ENCODE measurements around the gene STAC2. TPM values are rescaled to one million over a fixed set of nuclear protein-coding genes. Genes with fewer than 3 reads are reported as not detected.

STAC2 gene
- total and polyA plus RNA-seq, 5 donors from 2014 or later: not detected

DNA sequence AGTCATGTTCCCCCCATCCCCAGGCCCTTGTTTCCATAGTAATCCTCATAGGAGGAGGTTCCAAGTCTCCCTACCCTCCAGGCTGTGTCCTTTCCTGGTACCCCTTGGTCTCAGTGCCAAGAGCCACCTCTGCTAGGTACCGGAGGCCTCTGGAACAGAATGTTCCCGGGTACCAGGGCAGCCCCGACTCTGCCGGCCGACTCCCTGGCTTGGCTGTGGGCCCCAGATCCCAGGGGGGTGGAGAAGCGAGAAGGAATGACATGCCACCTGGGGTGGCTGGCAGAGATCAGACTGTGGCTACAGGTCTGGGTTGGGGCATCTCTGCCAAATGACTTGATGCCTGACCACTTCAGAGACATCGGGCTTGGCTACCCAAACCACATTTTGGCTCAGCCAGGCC lies 3.6 kb downstream of the STAC2 start:
- no peak for ATAC-seq (ENCODE audit: low read depth in 2 of 2)
- no peak overlapping the region for H3K27ac ChIP-seq (ENCODE audit: insufficient read depth, low read length, poor library complexity, severe bottlenecking)
- no peaks in the 10 kb centered on the region for H3K9me3 Mint-ChIP-seq
- no peak overlapping the region for H3K4me3 ChIP-seq (ENCODE audit: low read depth, low read length)
- peaks cover 59% of the 10 kb centered on the region for H3K27me3 Mint-ChIP-seq
- peaks cover 0 to 17% (median 5%) of the 10 kb centered on the region in 4 donors for H3K4me1 Mint-ChIP-seq
- H3K4me1 ChIP-seq (ENCODE audit: control insufficient read depth, insufficient read depth, low read length, poor library complexity, severe bottlenecking): peaks cover 23% of the 10 kb centered on the region
- H3K27me3 ChIP-seq (ENCODE audit: control insufficient read depth, insufficient read depth, low read length): peaks cover 8% of the 10 kb centered on the region
- no peak overlapping the region for H3K4me3 Mint-ChIP-seq
- no peaks in the 10 kb centered on the region for H3K36me3 Mint-ChIP-seq
- no peak overlapping the region for H3K27ac Mint-ChIP-seq
- H3K36me3 ChIP-seq (ENCODE audit: control insufficient read depth, insufficient read depth, low read length): no peaks in the 10 kb centered on the region
- no peaks in the 10 kb centered on the region for H3K9me3 ChIP-seq (ENCODE audit: control insufficient read depth in 2 of 2, low read length in 2 of 2)
- no peak for DNase-seq

DNA sequence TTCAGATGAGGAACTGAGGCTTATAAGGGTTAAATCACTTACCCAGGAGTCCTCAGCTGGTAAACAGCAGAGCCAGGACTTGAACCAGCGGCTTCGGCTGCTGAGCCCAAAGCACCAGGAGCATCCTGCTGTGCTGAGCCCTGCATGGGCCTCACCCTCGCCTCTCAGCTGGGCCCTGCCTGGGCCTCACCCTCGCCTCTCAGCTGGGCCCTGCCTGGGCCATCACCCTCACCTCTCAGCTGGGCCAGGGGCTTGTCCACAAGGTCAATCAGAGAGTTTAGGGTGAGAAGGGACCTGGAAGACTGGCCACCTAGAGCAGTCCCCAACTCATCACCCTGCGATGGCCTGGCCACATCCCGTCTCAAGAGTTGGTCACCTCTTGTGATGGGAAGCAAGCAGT lies 4.2 kb downstream of the STAC2 start:
- no peak overlapping the region for H3K27ac ChIP-seq (ENCODE audit: insufficient read depth, low read length, poor library complexity, severe bottlenecking)
- H3K4me3 Mint-ChIP-seq: no peak overlapping the region
- H3K36me3 ChIP-seq (ENCODE audit: control insufficient read depth, insufficient read depth, low read length): no peaks in the 10 kb centered on the region
- no peaks in the 10 kb centered on the region for H3K9me3 ChIP-seq (ENCODE audit: control insufficient read depth in 2 of 2, low read length in 2 of 2)
- peaks cover 58% of the 10 kb centered on the region for H3K27me3 Mint-ChIP-seq
- ATAC-seq (ENCODE audit: low read depth in 2 of 2) (no peak), DNase-seq (no peak)
- H3K36me3 Mint-ChIP-seq: no peaks in the 10 kb centered on the region
- H3K27ac Mint-ChIP-seq: no peak overlapping the region
- H3K4me1 Mint-ChIP-seq: peaks cover 0 to 19% (median 5%) of the 10 kb centered on the region in 4 donors
- no peak overlapping the region for H3K4me3 ChIP-seq (ENCODE audit: low read depth, low read length)
- H3K9me3 Mint-ChIP-seq: no peaks in the 10 kb centered on the region
- peaks cover 6% of the 10 kb centered on the region for H3K27me3 ChIP-seq (ENCODE audit: control insufficient read depth, insufficient read depth, low read length)
- H3K4me1 ChIP-seq (ENCODE audit: control insufficient read depth, insufficient read depth, low read length, poor library complexity, severe bottlenecking): peaks cover 23% of the 10 kb centered on the region

DNA sequence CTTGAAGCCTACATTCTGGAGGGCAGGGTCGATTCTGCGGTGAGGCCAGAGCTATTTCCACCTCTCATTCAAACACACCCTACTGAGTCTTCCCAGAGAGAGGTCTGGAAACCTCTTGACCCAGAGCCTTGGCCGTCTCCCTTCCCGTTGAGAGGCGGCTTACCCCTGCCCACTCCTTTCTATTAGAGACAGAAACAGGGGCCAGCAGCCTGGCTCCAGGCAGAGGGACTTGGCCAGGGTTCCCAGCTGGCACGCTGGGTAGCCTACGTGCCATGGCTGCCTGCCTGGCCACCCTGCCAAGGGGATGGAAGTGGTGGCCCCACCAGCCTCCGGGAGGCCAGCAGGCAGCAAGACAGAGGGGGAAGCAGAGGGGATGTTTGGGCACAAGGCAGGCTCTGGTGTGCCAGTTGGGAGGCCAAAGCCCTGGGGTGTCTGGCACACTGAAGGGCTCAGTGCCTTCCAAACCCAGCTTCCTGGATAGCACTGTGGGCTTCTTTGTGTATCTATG lies 6.0 kb downstream of the STAC2 start:
- no peaks in the 10 kb centered on the region for H3K9me3 ChIP-seq (ENCODE audit: control insufficient read depth in 2 of 2, low read length in 2 of 2)
- Mint-ChIP-seq H3K27me3 (peaks cover 63% of the 10 kb centered on the region), H3K36me3 (no peaks in the 10 kb centered on the region)

DNA sequence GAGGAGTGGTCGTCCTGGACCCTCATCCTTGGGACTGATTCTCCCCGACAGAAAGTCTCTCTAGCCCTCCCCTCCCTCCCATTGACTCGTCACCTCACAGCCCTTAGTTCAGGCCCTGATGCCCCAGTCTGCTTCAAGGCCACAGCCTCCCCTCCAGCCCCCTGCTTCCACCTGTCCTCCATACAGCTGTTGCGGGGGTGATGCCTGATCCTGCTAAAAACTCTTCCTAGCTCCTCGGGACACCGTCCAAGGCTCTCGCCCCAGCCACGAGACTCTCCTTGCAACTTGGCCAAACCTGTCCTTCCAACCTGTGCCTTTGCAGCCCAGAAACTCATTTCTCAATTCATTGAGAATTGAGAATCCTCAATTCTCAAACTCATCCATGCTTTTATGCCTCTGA lies 6.8 kb downstream of the STAC2 start:
- no peak for ATAC-seq (ENCODE audit: low read depth in 2 of 2)
- H3K36me3 ChIP-seq (ENCODE audit: control insufficient read depth, insufficient read depth, low read length): no peaks in the 10 kb centered on the region
- peaks cover 4% of the 10 kb centered on the region for H3K4me1 ChIP-seq (ENCODE audit: control insufficient read depth, insufficient read depth, low read length, poor library complexity, severe bottlenecking)
- Mint-ChIP-seq H3K27me3 (peaks cover 57% of the 10 kb centered on the region), H3K27ac (no peak overlapping the region), H3K4me1 (peaks cover 0 to 7% (median 0%) of the 10 kb centered on the region in 4 donors), H3K4me3 (no peak overlapping the region), H3K36me3 (no peaks in the 10 kb centered on the region), H3K9me3 (no peaks in the 10 kb centered on the region)
- no peak for DNase-seq
- no peak overlapping the region for H3K4me3 ChIP-seq (ENCODE audit: low read depth, low read length)
- H3K9me3 ChIP-seq (ENCODE audit: control insufficient read depth in 2 of 2, low read length in 2 of 2): no peaks in the 10 kb centered on the region
- H3K27me3 ChIP-seq (ENCODE audit: control insufficient read depth, insufficient read depth, low read length): peaks cover 2% of the 10 kb centered on the region
- no peak overlapping the region for H3K27ac ChIP-seq (ENCODE audit: insufficient read depth, low read length, poor library complexity, severe bottlenecking)

More for the DNA sequence above, 6.0 kb downstream of the STAC2 start:
- Mint-ChIP-seq H3K4me3 (no peak overlapping the region), H3K27ac (no peak overlapping the region), H3K4me1 (peaks cover 0 to 12% (median 0%) of the 10 kb centered on the region in 4 donors), H3K9me3 (no peaks in the 10 kb centered on the region)
- Histone ChIP-seq H3K4me3 (ENCODE audit: low read depth, low read length) (no peak overlapping the region), H3K36me3 (ENCODE audit: control insufficient read depth, insufficient read depth, low read length) (no peaks in the 10 kb centered on the region), H3K27ac (ENCODE audit: insufficient read depth, low read length, poor library complexity, severe bottlenecking) (no peak overlapping the region), H3K27me3 (ENCODE audit: control insufficient read depth, insufficient read depth, low read length) (peaks cover 2% of the 10 kb centered on the region), H3K4me1 (ENCODE audit: control insufficient read depth, insufficient read depth, low read length, poor library complexity, severe bottlenecking) (peaks cover 6% of the 10 kb centered on the region)
- ATAC-seq (ENCODE audit: low read depth in 2 of 2) (no peak), DNase-seq (no peak)

DNA sequence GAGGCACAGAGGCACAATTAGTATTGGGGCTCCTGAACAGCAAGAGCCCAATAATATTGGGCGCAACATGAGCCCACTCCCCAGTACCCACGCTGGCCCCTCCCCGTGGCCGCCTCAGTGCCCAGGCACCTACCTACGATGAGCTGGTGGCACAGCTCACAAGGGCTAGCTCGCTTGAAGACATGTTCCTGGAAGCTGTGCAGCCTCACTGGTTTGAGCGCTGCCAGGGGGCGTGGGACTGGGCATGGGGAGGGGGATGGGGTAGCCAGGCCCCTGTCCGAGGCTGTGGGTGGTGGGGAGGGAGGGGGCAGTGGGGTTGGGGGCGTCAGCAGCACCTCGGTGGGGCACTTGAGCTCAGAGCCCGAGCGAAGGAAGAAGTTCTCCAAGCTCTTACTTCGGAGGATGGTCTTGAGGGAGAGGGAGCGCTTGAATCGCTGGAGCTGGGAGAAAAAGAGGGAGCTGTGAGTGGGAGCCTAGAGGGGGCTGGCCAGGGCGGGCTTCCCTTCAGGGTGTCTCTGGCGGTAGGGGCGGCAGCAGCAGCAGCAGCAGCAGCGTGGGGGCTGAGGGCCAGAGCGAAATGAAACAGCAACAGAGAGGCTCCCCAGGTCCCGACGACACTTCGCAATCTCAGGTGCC lies 7.9 kb downstream of the STAC2 start:
- H3K27me3 ChIP-seq (ENCODE audit: control insufficient read depth, insufficient read depth, low read length): no peaks in the 10 kb centered on the region
- peaks cover 46% of the 10 kb centered on the region for H3K27me3 Mint-ChIP-seq
- H3K4me1 ChIP-seq (ENCODE audit: control insufficient read depth, insufficient read depth, low read length, poor library complexity, severe bottlenecking): peaks cover 4% of the 10 kb centered on the region
- H3K9me3 ChIP-seq (ENCODE audit: control insufficient read depth in 2 of 2, low read length in 2 of 2): no peaks in the 10 kb centered on the region
- ATAC-seq (ENCODE audit: low read depth in 2 of 2) (no peak), DNase-seq (no peak)
- no peaks in the 10 kb centered on the region for H3K36me3 Mint-ChIP-seq
- no peaks in the 10 kb centered on the region for H3K9me3 Mint-ChIP-seq
- H3K4me3 ChIP-seq (ENCODE audit: low read depth, low read length): no peak overlapping the region
- no peak overlapping the region for H3K4me3 Mint-ChIP-seq
- no peak overlapping the region for H3K27ac Mint-ChIP-seq
- no peak overlapping the region for H3K27ac ChIP-seq (ENCODE audit: insufficient read depth, low read length, poor library complexity, severe bottlenecking)
- H3K36me3 ChIP-seq (ENCODE audit: control insufficient read depth, insufficient read depth, low read length): no peaks in the 10 kb centered on the region
- H3K4me1 Mint-ChIP-seq: peaks cover 0 to 5% (median 0%) of the 10 kb centered on the region in 4 donors

DNA sequence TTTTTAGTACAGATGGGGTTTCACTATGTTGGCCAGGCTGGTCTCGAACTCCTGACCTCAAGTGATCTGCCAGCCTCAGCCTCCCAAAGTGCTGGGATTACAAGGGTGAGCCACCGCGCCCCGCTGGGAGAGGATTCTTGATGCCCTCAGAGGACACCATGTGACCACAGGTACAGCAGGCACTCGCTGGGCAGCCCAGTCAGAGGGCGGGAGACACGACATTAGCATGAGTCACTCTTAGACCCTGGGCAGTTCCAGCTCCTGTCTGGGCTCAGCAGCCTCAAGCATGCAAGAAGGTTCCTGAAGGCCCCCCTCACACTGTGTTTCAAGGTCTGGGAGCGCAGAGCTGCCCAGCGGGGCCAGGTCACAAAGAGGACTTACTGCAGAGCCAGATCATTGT lies 11.9 kb downstream of the STAC2 start:
- Mint-ChIP-seq H3K4me3 (no peak overlapping the region), H3K36me3 (no peaks in the 10 kb centered on the region), H3K27me3 (peaks cover 21% of the 10 kb centered on the region), H3K9me3 (no peaks in the 10 kb centered on the region), H3K4me1 (peaks cover 0 to 19% (median 3%) of the 10 kb centered on the region in 4 donors), H3K27ac (no peak overlapping the region)
- no peak for DNase-seq
- H3K36me3 ChIP-seq (ENCODE audit: control insufficient read depth, insufficient read depth, low read length): no peaks in the 10 kb centered on the region
- H3K4me1 ChIP-seq (ENCODE audit: control insufficient read depth, insufficient read depth, low read length, poor library complexity, severe bottlenecking): peaks cover 18% of the 10 kb centered on the region
- no peaks in the 10 kb centered on the region for H3K27me3 ChIP-seq (ENCODE audit: control insufficient read depth, insufficient read depth, low read length)
- H3K9me3 ChIP-seq (ENCODE audit: control insufficient read depth in 2 of 2, low read length in 2 of 2): no peaks in the 10 kb centered on the region
- no peak for ATAC-seq (ENCODE audit: low read depth in 2 of 2)
- no peak overlapping the region for H3K4me3 ChIP-seq (ENCODE audit: low read depth, low read length)
- no peak overlapping the region for H3K27ac ChIP-seq (ENCODE audit: insufficient read depth, low read length, poor library complexity, severe bottlenecking)

DNA sequence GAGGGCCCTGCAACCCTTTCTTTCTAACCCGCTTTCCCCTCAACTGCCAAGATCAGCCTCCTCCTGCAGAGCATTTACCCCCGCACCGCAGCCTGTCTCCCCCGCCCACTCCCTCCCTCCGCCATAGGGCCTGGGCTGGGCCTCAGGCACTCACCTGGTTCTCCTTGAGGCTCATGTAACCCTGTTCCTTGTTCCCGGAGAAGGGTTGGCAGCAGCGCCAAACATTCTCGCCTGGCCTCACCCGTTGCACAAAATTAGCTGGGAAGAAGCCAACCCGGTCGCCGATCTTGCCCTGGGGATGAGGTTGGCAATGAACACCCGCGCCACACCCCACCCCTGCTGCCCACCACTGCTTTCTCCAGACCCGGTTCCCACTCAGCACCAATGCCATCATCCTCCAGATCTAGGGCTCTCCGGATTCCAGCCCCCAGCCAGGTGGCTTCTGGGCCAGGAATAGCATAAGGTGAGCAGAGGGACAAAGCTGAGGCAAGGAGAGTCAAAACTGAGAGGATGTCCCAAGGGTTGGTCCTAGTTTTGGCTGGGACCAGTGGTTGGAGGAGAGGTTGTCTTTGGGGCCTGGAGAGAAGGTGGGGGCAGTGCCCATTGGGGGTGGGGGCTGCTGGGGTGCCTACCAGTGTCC lies 12.8 kb downstream of the STAC2 start:
- Histone ChIP-seq H3K4me3 (ENCODE audit: low read depth, low read length) (no peak overlapping the region), H3K36me3 (ENCODE audit: control insufficient read depth, insufficient read depth, low read length) (no peaks in the 10 kb centered on the region), H3K27me3 (ENCODE audit: control insufficient read depth, insufficient read depth, low read length) (no peaks in the 10 kb centered on the region), H3K4me1 (ENCODE audit: control insufficient read depth, insufficient read depth, low read length, poor library complexity, severe bottlenecking) (peaks cover 18% of the 10 kb centered on the region), H3K9me3 (ENCODE audit: control insufficient read depth in 2 of 2, low read length in 2 of 2) (no peaks in the 10 kb centered on the region), H3K27ac (ENCODE audit: insufficient read depth, low read length, poor library complexity, severe bottlenecking) (no peak overlapping the region)
- Mint-ChIP-seq H3K9me3 (no peaks in the 10 kb centered on the region), H3K36me3 (no peaks in the 10 kb centered on the region), H3K27me3 (peaks cover 20% of the 10 kb centered on the region), H3K4me1 (peaks cover 0 to 28% (median 3%) of the 10 kb centered on the region in 4 donors), H3K27ac (no peak overlapping the region), H3K4me3 (no peak overlapping the region)
- DNase-seq (no peak), ATAC-seq (ENCODE audit: low read depth in 2 of 2) (no peak)

Data from CD4-positive, CD25-positive, alpha-beta regulatory T cell (primary cell).